DMS53 (cell line): ENCODE results near the gene TTC28.
"Not testable (repeated sequence)": the region's sequence is repeated elsewhere in the genome, so short reads cannot be mapped to it uniquely, and the experiment has no call there.

ENCODE experiments used
- DNase-seq: peaks from one replicate; lab custom pipeline; 2025; lab: John Stamatoyannopoulos, UW

The TTC28 gene

DNA sequence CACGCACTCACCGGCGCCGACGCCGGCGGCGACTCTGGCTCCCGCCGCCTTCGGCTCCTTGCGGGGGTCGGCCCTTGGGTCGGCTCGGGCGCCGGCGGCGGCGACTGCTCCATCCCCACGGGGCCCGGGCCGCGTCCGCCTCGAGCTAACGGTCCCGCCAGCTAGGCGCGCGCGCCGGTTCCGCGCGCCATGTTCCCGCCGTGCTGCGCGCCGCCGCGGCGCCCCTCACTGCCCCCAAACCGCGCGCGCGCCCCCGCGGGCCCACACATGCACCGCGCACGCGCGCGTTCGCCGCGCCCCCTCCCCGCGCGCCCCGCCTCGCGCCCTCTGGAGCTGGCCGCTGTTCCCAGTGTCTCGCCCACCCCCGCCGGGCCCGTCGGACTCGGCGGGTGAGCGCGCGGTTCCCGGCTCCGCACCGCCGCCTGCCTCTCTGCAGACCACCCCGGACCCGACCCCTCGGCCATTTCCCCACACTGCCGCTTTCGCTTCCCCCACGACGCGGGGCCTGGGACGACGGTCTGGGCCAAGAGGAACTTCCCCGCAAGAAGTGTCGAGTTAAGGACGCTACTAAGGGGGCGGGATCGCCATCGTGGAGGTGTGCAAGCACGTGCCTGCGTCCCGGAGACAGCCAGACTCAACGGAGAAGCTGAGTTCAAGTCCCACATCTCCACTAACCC is at the start of gene TTC28:
TSS of gene TTC28 (minus strand) at position 230 of the 677 bp plus-strand sequence. CDS start at position 113, 117 bp downstream.
- peak; percentile 69 for DNase-seq

DNA sequence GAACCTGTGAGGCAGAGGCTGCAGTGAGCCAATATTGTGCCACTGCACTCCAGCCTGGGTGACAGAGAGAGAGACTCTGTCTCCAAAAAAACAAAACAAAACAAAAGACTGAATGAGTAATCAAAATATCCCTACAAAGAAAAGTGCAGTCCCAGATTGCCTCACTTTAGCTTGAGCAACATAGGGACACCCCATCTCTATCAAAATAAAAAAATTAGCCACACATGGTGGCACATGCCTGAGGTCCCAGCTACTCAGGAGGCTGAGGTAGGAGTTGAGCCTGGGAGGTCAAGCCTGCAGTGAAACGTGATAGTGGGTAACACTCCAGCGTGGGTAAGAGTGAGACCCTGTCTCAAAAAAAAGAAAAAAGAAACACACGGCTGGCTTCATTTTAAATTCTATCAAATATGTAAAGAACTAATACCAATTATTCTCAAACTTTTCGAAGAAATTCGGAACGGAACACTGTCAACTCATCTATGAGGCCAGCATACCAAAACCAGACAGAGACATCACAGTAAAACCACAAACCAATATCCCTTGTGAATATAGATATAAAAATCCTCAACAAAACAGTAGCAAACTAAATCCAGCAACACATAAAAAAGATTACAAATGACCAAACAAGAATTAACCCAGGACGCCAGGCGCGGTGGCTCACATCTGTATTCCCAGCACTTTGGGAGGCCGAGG is 49.1 kb upstream of the TTC28 start:
- no peak for DNase-seq

DNA sequence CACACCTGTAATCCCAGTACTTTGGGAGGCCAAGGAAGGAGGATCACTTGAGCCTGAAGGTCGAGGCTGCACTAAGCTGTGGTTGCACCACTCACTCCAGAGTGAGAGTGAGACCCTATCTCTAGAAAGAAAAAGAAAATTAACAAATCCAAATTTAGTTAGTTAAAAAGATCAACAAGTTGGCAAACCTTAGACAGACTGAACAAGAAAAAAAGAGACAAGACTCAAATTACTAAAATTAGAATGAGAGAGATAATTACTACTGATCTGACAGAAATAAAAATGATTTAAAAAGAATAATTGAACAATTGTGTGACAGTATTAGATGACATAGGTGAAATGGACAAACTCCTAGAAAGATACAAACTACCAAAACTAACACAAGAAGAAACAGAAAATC is 48.4 kb upstream of the TTC28 start:
- no peak for DNase-seq

DNA sequence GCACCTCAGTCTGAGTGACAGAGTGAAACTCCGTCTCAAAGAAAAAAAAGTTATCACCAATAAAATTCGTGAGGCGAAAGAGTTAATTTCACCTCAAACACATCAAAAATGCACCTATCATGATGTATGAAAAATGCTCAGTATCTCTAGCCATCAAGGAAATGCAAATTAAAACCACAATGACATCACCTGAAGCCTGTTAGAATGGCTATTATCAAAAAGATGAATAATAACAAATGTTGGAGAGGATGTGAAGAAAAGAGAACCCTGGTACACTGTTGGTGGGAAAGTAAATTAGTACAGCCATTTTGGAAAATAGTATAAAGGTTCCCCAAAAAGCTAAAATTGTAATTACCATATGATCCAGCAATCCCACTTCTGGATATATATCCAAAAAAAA is 38.4 kb upstream of the TTC28 start:
- DNase-seq, result no peak

DNA sequence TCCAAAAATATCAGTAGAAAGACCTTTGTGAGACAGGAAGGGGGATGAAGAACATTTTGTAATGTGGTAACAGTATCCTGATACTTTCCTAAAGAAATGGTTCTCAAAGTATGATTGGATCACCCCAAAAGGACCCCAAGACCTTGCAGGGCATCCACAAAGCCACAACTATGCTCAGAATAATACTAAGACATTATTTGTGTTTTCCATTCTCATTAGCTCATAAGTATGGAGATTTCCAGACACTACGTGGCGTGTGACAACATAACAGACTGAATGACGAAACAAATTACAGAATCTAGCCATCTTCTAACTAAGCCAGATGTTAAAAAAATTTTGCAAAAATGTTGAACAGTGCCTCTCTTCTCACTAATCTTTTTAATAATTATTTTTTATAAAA is 37.0 kb upstream of the TTC28 start:
- DNase-seq, result no peak

DNA sequence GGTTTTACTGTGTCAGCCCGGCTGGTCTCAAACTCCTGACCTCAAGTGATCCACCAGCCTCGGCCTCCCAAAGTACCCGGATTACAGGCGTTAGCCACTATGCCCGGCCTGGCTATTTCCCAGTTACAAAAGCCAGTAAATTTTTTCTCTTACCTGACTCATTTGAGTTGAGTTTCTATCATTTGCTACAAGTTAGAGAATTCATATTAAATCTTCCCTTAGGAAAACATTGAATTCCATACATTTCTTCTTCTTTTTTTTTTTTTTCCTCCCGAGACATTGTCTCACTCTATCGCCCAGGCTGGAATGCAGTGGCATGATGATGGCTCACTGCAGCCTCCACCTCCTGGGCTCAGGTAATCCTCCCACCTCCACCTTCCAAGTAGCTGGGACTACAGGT is 36.0 kb upstream of the TTC28 start:
- DNase-seq, result no peak

DNA sequence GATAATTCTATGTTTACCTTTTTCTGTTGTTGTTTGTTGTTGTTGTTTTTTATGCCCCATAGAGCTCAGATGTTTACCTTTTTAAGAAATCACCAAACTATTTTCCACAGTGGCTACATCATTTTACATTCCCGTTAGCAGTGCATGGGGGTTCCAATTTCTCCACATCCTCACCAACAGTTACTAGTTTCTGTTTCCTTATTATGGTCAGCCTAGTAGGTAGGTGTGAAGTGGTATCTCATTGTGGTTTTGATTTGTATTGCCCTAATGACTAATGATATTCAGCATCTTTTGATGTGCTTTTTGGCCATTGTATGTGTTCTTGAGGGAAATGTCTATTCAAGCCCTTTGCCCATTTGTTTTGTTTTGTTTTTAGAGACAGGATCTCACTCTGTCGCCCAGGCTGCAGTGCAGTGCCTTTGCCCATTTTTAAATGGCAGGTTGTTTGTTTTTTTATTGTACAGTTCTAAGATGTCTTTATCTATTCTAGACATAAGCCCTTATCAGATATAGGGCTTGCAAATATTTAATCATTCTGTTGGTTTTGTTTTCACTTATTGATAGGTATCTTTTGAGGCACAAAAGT is 34.5 kb upstream of the TTC28 start:
- DNase-seq, result no peak

DNA sequence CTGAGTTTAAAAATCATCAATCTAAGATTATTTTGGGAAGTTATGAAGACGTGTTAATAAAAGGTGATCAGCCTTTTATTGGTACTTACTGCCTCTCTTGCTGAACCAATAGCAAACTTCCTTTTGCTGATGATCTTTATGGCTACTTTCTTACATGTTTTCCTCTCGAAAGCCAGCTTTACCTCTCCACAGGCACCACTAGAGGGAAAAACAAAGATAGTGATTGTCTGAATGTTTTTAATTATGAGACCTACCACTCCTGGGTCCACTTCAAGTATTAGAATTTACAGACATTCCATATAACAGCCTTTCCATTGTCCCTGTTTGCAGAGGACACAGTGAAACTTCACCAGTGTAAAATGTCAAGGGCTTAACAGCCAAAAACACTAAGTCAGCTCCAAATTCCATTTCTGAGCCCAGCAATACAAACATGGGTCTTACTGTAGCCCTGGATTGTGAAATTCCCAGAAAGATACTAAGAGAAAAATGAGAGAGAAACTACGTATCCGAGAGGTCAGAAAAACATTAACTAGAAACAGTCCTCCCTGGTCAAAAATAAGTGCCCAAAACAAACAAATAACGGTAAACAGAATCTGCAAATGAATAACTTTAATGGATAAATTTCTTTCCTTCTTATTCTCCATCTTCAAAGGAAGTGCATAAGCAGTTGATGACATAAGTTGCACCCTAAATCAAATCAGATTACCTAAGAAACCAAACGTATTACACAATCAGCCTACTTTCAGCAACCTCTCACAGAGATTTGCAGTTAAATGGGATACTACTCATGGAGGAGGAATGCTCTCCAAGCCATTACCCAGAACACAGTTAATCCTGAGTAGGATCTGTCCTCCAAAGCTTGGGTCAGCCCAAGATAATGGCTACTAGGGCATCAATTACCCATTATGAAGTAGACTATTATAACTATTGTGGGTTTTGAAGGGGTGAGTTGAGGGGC is 32.5 kb upstream of the TTC28 start:
- DNase-seq, result no peak

DNA sequence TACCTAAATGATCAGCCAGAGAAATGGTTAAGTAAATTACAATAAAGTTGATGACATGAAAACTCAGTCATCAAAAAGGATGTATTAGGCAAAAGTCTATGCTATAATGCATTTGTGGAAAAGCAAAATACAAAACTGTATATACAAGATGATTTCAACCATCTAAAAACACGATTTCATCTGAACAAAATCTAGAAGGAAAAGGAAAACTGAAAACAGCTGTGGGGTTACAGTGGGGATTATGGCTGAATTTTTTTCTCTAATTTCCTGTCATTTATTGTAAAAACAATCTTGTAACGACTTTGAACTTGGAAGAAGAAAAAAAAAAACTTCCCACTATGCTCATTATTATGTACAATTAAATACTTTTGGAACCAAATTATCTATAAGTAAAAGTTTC is 31.7 kb upstream of the TTC28 start:
- DNase-seq, result no peak

DNA sequence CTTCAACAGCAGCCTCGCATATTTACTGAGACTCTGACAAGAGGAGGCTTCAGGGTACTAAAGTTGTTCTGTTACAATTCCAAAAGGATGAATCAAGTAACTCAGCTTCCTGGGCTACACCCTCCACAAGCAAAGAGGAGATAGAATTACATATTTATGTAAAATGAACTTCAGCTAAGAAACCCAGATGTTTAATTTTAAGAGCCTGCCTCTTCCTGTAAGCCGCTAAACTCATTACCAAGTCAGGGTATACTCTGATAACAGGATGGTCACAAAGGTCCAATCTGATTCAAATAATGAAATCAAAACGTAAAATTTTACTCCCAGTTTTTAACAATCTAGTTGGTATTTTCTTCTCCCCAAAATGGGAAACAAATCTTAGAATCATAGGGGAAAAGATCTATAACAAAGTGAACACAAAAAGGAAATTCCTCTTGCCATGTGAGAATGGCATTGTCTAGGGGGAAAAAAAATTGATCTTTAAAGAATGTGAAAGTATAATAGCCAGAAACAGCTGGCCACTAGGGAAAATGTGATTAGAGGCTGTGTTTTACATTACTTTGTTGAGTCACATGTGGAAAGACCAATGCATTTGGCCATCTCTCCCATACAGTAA is 31.0 kb upstream of the TTC28 start:
- peak; percentile 1 for DNase-seq

DNA sequence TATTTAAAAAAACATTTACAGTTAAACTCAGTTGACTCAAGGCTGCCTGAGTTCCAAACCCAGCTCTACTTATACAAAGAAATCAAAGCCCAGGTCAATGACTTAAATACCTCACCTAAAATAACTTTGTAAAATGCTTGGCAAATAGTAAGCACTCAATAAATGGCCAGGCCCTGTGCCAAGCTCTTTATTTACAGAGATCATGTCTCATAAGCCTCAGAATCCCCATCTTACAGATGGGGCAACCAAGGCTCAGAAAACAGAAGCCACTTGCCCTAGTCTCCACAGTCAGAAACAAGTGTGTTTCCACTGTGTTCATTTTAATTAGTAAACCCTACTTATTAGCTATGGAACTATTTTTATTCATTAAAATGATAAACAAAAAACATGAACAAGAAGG is 30.5 kb upstream of the TTC28 start:
- no peak for DNase-seq

DNA sequence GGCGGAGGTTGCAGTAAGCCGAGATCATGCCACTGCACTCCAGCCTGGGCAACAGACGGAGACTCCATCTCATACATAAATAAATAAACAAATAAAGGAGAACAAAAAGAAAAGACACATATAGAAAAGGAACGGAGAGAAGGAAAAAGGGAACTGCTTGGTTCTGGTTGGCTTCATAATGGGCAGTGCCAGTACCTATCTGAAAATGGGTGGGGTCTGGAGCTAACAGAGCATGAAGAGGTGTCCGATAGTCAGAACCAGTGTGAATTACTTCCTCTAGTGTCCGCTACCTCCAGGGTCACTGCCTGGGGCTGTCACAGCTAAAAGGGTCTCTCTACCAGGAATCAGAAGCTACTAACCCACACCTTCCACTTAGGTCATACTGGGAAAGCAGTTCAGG is 27.2 kb upstream of the TTC28 start:
- no peak for DNase-seq

DNA sequence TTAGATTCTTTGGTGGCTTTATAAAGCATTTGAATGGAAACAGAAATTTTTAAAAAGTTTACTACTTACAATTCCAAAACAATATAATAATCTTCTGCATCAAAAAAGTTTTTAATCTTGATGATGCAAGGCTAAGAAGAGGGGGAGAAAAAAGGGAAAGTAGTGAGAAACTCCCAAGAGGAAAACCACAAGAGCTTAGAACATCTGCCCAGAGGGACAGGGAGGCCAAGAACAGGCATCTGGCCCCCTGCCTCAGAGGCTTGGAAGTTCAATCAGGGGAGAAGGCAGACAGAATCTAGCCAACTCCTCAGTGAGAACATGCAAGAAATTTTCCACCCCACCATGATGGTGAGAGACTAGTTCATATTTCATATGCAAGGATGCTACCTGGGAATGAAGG is 23.8 kb upstream of the TTC28 start:
- DNase-seq, result no peak

DNA sequence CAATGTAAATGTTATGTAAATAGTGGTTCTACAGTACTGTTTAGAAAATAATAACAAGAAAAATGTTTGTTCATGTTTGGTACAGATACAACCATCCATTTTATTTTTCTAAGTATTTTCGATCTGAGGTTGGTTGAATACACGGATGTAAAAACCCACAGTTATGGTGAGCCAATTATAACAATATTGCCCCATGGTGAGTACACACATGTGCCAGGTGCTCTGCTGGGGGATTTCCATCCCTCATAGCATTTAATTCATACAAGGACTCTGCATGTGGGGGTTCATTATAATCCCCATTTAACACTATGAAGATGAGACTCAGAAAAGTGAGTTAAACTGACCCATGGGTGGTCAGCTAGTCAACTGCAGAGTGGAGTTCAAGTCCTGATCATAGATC is 23.3 kb upstream of the TTC28 start:
- no peak for DNase-seq

DNA sequence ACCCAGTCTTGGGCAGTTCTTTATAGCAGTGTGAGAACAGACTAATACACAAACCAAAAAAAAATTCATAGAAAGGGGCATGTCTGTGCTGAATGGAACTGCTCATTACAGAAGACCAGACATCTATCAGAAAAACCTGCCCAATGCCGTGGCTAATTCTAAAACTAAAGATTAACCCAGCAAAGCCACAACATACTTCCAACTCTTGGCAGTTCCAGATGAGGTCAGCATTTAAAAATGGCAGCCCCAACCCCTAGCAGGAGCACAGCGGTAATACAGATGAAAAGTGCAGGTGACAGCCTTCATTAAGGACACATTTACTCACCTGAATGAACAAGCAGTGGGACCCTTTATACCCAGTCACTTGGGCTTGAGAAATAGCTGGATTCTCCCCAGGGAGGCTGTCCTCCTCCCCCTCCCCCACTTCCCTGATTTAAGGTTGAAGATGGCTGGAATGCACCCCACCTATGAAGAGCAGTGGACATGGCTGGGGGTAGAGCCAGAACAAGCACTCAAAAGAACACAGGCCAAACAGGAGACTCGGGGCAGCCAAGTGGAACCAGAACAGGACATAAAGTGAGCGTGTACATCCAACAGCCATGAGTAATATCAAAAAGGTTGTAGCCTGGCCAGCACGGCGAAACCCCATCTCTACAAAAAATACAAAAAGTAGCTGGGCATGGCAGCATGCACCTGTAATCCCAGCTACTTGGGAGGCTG is 13.6 kb upstream of the TTC28 start:
- not testable (repeated sequence) for DNase-seq

DNA sequence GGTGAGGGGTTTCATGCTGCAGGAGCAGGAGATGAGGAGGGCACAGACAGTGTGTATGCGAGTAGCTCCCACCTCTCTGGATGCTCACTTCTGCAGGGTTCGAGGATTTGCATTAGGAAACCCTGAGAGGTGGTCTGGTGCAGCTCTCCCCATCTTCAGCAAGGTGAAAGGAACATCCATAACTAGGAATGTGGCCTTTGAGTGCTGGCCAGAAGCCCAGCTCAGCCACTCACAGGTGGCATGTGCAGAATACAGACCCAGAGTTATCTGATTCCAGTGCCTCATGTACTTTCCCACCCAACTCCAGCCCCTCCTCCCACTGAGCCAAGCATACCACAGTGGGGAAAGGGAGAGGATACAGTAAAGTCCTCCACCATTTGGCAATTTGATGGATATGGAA is 10.2 kb upstream of the TTC28 start:
- DNase-seq, result not testable (repeated sequence)

DNA sequence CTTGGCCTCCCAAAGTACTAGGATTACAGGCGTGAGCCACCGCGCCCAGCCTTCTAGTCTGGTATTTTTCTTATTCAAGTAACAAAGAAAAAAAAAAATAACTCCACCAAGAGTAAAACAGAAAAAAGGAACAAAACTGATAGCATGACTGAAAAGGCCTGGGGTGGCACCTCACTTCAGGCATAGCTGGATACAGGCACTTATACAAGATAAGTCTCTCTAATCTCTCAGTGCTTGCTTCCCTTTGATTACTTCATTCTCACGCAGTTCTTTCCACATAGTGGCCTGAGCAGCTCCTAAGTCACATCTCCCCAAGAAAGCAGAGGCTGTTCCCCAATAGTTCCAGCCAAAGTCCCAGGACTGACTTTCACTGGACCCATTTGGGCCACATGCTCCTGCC is 3.3 kb upstream of the TTC28 start:
- DNase-seq, result not testable (repeated sequence)

DNA sequence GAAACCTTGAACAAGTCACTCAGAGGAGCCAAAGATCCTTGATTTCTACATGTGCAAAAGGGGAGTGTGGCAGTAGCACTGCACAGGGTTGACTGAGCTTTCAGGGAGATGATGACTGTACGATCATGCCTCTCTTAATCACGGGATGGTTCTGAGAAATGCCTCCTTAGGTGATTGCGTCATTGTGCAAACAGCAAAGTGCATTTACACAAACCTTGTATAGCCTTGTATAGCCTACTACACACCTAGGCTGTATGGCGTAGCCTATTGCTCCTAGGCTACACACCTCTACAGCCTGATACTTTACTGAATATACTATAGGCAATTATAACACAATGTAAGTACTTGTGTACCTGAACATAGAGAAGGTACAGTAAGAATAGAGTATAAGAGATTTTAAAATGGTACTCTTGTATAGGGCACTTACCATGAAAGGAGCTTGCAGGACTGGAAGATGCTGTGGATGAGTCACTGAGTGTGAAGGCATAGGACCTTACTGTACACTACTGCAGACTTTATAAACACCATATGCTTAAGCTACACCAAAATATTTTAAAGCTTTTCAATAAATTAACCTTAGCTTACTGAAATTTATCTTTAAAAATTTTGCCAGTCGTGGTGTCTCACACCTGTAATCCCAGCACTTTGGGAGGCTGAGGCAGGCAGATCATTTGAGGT is 1.3 kb upstream of the TTC28 start:
- peak; percentile 72 for DNase-seq

DNA sequence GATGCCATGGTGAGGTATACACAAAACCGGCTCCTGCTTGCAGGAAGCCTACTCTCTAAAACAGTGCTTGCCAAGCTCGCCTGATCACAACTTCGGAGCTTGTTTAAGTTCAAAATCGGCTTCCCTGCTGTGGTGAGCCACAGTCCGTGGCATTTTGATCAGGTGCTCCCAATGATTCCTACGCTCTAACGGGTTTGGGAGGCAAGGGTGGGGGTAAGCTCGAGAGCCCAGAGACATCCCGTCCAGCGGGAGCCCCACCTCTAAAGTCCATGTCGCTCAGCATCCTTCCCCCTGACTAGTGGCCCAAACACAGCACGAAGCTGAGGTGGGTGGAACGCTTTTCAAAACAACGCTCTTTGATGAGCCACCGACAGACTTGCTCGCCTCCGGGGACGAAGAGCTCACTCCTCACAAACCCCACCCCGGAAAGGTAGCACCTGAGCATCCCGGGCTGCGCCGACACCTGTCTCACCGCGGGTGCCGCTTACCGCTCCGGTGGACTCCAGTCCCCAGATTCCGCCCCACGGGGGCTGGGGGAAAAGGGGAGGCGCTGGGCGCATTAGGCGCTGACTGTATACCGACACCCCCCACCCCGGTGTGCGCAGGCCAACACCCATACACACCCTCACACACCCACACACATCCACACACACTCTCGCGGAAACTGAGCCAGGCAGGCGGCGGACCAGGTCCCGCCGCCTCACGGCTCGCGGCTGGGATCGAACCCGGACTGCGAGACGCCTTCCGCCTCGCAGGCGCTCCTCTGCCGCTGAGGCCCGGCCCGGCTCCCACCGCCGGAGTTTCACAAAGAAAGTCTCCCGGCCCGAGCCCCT is 646 bp downstream of the TTC28 start:
- not testable (repeated sequence) for DNase-seq

DNA sequence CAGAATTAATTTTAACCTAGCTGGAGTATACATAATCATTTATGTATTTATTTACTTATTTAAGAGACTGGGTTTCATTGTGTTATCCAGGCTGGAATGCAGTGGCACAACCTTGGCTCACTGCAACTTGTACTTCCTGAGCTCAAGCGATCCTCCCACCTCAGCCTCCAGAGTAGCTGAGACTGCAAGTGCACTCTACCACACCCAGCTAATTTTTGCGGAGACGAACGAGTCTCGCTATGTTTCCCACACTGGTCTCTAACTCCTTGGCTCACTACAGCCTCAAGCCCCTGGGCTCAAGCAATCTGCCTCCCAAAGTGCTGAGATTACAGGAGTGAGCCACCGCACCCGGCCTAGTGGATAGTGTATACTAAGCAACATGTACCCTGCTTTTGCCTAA is 1.5 kb downstream of the TTC28 start:
- not testable (repeated sequence) for DNase-seq
